Right atrium auricular region (tissue), 2 donors: ENCODE measurements around the gene NPPA. TPM values are rescaled to one million over a fixed set of nuclear protein-coding genes. Genes with fewer than 3 reads are reported as not detected.

Experiments used
- DNase-seq: peaks from one replicate; pipeline ENCODE4 v3.0.0-alpha.2; 2019; ENCODE audit warnings: low spot score
- H3K27ac ChIP-seq, 2 donors: fragments of 200-600 bp; sonication (generic); 1 replicate in 1 of 2; 2 replicates in 1 of 2; pipeline ENCODE4 v1.5.1; 2016 to 2019
- H3K27me3 ChIP-seq, 2 donors: fragments of 200-600 bp; sonication (generic); one replicate each; pipeline versions ENCODE4 v1.5.1 to v1.6.0; 2017 to 2019
- H3K36me3 ChIP-seq: fragments of 200-600 bp; sonication (generic); one replicate; pipeline ENCODE4 v1.5.1; 2016
- H3K4me1 ChIP-seq, 2 donors: fragments of 200-600 bp; sonication (generic); one replicate each; pipeline versions ENCODE4 v1.5.1 to v1.6.0; 2017 to 2019
- H3K4me3 ChIP-seq, 2 donors: fragments of 200-600 bp; sonication (generic); 1 replicate in 1 of 2; 2 replicates in 1 of 2; pipeline ENCODE4 v1.5.1; 2017 to 2019; ENCODE audit warnings: mild to moderate bottlenecking in 1 of 2, moderate library complexity in 1 of 2
- H3K9me3 ChIP-seq, 2 donors: fragments of 200-600 bp; sonication (generic); one replicate each; pipeline ENCODE4 v1.5.1; 2019
- total RNA-seq, 2 donors: library from RNA; depleted of rRNA; stranded (reverse); fragments of >200 nt; gene quantifications; one replicate each; pipeline ENCODE4 v1.1.0, GENCODE V29; 2016
- TF ChIP-seq, protein P1 (sequence below), 2 donors: fragments of 200-600 bp; sonication (generic); IDR thresholded peaks; one replicate each; pipeline ENCODE4 v1.5.1; 2019; ENCODE audit warnings: antibody characterized with exemption in 2 of 2

The NPPA gene
- total RNA-seq, 2 donors from 2014 or later, result 98,870 to 132,613 TPM

DNA sequence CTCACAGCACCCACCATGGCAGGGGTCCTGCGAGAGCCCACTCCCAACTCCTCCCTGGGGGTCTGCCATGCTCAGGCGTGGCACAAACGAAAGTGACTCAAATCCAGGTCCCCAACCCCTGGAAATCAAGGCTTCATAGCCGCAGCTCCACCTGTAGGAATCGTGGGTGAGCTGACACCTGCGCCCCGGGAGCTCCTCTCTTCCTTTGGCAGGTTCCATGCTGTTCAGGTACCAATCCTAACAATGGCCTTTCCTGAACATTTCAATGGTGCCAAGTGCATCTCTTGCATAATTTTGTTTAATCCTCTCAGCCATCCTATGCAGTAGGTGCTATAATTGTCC, 40.1 kb upstream of the NPPA start:
- TF ChIP-seq, protein P1, sequence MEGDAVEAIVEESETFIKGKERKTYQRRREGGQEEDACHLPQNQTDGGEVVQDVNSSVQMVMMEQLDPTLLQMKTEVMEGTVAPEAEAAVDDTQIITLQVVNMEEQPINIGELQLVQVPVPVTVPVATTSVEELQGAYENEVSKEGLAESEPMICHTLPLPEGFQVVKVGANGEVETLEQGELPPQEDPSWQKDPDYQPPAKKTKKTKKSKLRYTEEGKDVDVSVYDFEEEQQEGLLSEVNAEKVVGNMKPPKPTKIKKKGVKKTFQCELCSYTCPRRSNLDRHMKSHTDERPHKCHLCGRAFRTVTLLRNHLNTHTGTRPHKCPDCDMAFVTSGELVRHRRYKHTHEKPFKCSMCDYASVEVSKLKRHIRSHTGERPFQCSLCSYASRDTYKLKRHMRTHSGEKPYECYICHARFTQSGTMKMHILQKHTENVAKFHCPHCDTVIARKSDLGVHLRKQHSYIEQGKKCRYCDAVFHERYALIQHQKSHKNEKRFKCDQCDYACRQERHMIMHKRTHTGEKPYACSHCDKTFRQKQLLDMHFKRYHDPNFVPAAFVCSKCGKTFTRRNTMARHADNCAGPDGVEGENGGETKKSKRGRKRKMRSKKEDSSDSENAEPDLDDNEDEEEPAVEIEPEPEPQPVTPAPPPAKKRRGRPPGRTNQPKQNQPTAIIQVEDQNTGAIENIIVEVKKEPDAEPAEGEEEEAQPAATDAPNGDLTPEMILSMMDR (IDR thresholded peaks at IDR 0.05), result no peak
- Histone ChIP-seq H3K9me3 (no peaks in the 10 kb centered on the region), H3K27me3 (no peaks in the 10 kb centered on the region), H3K4me1 (peaks cover 0 to 56% of the 10 kb centered on the region in 2 donors), H3K36me3 (no peaks in the 10 kb centered on the region), H3K4me3 (no peak overlapping the region), H3K27ac (peak overlapping the region; percentile 88 to 90)
- DNase-seq, result no peak

DNA sequence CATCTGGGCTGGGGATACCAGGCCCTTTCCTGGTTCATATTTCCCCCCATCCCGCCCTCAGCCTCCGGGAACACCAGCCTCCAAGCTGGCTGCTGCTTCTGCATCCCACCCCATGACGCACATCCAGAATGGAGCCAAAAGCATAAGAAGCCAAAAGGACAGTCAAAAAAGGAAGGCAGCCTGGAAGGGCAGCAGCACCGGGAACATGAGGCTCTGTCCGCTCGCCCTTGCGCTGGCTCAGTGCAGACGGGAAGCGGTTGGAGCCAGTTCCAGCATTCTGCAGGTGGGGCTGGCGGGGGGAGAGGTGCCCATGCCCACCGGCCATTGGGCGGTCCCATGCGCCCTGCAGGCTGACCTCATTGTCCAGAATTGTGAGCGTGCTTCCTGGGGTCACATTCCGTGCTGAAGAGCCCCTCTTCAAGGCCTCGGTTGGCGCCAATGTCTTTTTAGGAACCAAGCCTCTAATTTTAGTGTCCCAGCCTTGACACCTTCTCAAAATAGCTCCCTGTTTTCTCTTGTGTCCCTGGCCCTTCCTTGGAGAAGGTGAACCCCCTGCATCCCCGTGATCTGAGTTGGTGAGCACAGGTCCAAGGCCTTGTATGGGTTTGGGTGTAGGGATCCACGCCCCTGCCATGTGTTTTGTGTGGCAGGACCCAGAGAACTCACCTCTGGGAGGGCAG, 39.5 kb upstream of the NPPA start:
- Histone ChIP-seq H3K27ac (peak overlapping the region; percentile 88 to 94), H3K27me3 (no peaks in the 10 kb centered on the region), H3K36me3 (no peaks in the 10 kb centered on the region), H3K4me1 (peaks cover 0 to 60% of the 10 kb centered on the region in 2 donors), H3K4me3 (no peak overlapping the region), H3K9me3 (no peaks in the 10 kb centered on the region)
- DNase-seq, result peak; percentile 82
- TF ChIP-seq, protein P1 (IDR thresholded peaks at IDR 0.05), result no peak

DNA sequence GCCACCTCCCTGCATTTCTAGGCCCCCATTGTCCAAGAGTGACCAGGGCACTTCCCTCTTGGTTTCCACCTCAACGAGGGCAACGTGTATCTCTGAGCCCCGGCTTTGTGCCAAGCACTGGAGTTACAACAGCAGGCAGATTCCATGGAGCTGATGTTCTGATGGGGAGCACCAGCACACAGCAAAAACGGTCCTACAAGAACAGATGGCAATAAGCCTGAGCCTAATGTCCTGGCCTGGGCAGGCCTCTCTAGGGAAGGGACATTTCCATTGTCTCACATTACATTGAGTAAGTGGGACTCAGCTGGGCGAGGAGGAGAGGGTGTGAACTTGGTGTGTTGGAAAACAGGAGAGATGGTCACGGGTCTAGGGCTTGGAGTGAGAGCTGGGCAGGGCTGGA, 38.3 kb upstream of the NPPA start:
- H3K4me1 ChIP-seq, result peaks cover 0 to 72% of the 10 kb centered on the region in 2 donors
- TF ChIP-seq, protein P1 (IDR thresholded peaks at IDR 0.05), result no peak
- no peaks in the 10 kb centered on the region for H3K36me3 ChIP-seq
- H3K27ac ChIP-seq, result peak overlapping the region; percentile 88 to 94
- H3K27me3 ChIP-seq, result no peaks in the 10 kb centered on the region
- H3K4me3 ChIP-seq, result no peak overlapping the region
- DNase-seq, result no peak
- no peaks in the 10 kb centered on the region for H3K9me3 ChIP-seq

DNA sequence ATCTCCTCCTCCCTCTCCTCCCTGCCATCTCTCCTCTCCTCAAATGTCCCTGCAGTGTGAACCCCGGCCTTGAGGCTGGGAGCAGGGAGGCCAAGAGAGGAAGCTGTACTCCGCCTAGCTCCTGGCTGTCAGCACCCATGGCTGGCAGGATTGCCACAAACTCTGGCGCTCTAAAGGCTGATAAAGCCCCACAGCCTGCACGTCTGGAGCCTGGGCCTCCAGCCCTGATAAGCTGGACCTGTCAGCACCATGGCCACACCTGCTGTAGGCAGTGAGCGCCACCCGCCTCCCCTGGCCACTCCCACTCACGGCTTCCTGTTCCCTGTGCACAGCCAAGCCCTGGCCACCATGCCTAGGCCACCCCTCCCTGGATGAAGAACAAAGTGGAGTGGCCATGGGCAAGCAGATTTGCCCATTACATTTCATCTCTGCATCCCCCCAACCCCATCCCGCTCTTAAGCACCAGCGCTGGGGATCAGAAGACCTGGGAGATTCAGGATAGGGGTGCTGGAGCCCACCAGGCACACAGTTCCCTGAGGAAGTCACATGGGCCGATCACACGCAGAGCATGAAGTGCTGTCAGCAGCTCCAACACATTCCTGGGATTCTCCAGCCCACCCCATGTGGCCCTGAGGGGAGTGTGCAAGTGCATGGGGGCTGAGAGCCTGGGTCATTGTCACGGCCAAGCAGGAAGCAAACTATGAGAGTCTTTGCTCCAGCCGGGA, 35.4 kb upstream of the NPPA start:
- Histone ChIP-seq H3K27ac (peak overlapping the region; percentile 88 to 94), H3K36me3 (no peaks in the 10 kb centered on the region), H3K4me3 (no peak overlapping the region), H3K9me3 (no peaks in the 10 kb centered on the region), H3K27me3 (no peaks in the 10 kb centered on the region), H3K4me1 (peaks cover 0 to 90% of the 10 kb centered on the region in 2 donors)
- TF ChIP-seq, protein P1 (IDR thresholded peaks at IDR 0.05), result no peak
- DNase-seq, result peak; percentile 85

DNA sequence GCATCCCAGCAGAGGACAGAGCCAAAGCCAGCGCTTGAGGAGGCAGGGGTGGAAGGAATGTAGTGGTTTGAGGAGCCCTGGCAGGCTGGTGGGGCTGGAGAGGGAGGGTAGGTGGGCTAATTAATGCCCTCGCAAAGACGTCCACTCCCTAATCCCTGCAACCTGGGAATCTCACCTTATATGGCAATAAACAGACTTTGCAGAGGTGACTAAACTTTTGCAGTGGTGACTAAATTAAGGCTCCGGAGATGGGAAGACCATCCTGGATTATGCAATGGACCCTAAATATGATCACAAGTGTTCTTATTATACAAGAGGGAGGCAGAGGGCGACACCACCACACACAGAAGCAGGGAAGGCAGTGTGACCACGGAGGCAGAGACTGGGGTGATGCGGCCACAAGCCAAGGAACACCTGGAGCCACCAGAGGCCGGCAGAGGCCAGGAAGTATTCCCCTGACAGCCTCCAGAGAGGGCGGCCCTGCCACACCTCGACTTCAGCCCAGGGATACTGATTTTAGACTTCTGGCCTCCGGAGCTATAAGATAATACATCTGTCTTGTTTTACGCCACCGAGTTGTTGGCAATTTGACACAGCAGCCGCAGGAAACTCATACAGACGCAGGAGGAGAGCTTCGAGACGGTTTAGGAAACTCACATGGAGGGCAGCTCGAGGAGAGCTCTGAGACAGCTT, 34.3 kb upstream of the NPPA start:
- no peaks in the 10 kb centered on the region for H3K27me3 ChIP-seq
- DNase-seq, result no peak
- H3K27ac ChIP-seq, result peak overlapping the region; percentile 88 to 94
- TF ChIP-seq, protein P1 (IDR thresholded peaks at IDR 0.05), result no peak
- H3K9me3 ChIP-seq, result no peaks in the 10 kb centered on the region
- no peak overlapping the region for H3K4me3 ChIP-seq
- H3K4me1 ChIP-seq, result peaks cover 0 to 80% of the 10 kb centered on the region in 2 donors
- no peaks in the 10 kb centered on the region for H3K36me3 ChIP-seq
